PC-9 (cell line): ENCODE measurements around the gene DGKD. TPM values are rescaled to one million over a fixed set of nuclear protein-coding genes. Genes with fewer than 3 reads are reported as not detected.

Experiments used
- BruUV-seq: library from RNA; stranded (reverse); fragments of 400-500 nt; replicated peaks from 2 replicates; lab custom pipeline; 2021; lab: Mats Ljungman, UMichigan
- CTCF ChIA-PET: fragments of 300-600 bp; sonication (Branson Sonifier 250); formaldehyde crosslinking; loops from one replicate; lab custom pipeline; 2022; ENCODE audit warnings: antibody characterized with exemption; lab: Charles Lee
- POLR2A ChIA-PET: fragments of 300-600 bp; sonication (Branson Sonifier 250); formaldehyde crosslinking; loops from one replicate; lab custom pipeline; 2022; ENCODE audit warnings: antibody characterized with exemption; ENCODE audit not compliant: unreplicated experiment; lab: Charles Lee
- DNase-seq, 2 experiments: peaks; one replicate each; pipeline versions ENCODE4 v3.0.0 to v3.0.0-alpha.2; 2015 to 2022; ENCODE audit warnings: mixed read lengths in 1 of 2
- H2AFZ ChIP-seq: fragments of 200-600 bp; sonication (generic); 2 replicates; pipeline ENCODE4 v1.8.1; 2017; ENCODE audit warnings: antibody characterized with exemption
- H3F3A ChIP-seq: fragments of 200-600 bp; sonication (generic); 2 replicates; pipeline ENCODE4 v1.8.1; 2017; ENCODE audit warnings: antibody characterized with exemption, mild to moderate bottlenecking, low read depth; ENCODE audit not compliant: insufficient read depth
- H3K27ac ChIP-seq: fragments of 200-600 bp; sonication (generic); 2 replicates; pipeline ENCODE4 v1.6.1; 2016; ENCODE audit warnings: mixed run types
- H3K27me3 ChIP-seq: fragments of 200-600 bp; sonication (generic); 2 replicates; pipeline ENCODE4 v1.6.1; 2016; ENCODE audit warnings: low read depth, mixed run types; ENCODE audit not compliant: insufficient read depth
- H3K36me3 ChIP-seq: fragments of 200-600 bp; sonication (generic); 2 replicates; pipeline ENCODE4 v1.6.1; 2016; ENCODE audit warnings: low read depth, mixed run types
- H3K4me1 ChIP-seq: fragments of 200-600 bp; sonication (generic); replicated peaks from 2 replicates; pipeline ENCODE4 v1.6.1; 2016; ENCODE audit warnings: mixed run types; ENCODE audit not compliant: insufficient read depth
- H3K4me2 ChIP-seq: fragments of 200-600 bp; sonication (generic); 2 replicates; pipeline ENCODE4 v1.6.1; 2017; ENCODE audit warnings: mixed run types
- H3K4me3 ChIP-seq: fragments of 200-600 bp; sonication (generic); 2 replicates; pipeline ENCODE4 v1.6.1; 2016; ENCODE audit warnings: mixed run types
- H3K79me2 ChIP-seq: fragments of 200-600 bp; sonication (generic); 2 replicates; pipeline ENCODE4 v1.6.1; 2017; ENCODE audit warnings: low read depth, mixed run types
- H3K9me2 ChIP-seq: fragments of 200-600 bp; sonication (generic); 2 replicates; pipeline ENCODE4 v1.8.1; 2017; ENCODE audit warnings: mild to moderate bottlenecking; ENCODE audit not compliant: insufficient read depth
- H3K9me3 ChIP-seq: fragments of 200-600 bp; sonication (generic); 2 replicates; pipeline ENCODE4 v1.8.1; 2016; ENCODE audit warnings: low read depth; ENCODE audit not compliant: insufficient read depth
- H4K20me1 ChIP-seq: fragments of 200-600 bp; sonication (generic); 2 replicates; pipeline ENCODE4 v1.8.1; 2017; ENCODE audit not compliant: insufficient read depth
- CTCF ChIP-seq: fragments of 200-600 bp; sonication (generic); conservative IDR thresholded peaks from 2 replicates; pipeline ENCODE4 v1.6.1; 2017; ENCODE audit warnings: mixed run types, antibody characterized with exemption, mild to moderate bottlenecking, moderate library complexity
- EZH2 ChIP-seq: fragments of 200-600 bp; sonication (generic); IDR thresholded peaks from 2 replicates; pipeline ENCODE4 v1.8.0; 2017; ENCODE audit warnings: antibody characterized with exemption, low read depth
- intact Hi-C: fragments of 100-400 bp; cut with micrococcal nuclease; formaldehyde crosslinking; loops from one replicate; pipeline ENCODE4 v1.10.0; 2022; ENCODE audit not compliant: unreplicated experiment
- total RNA-seq: library from RNA; stranded (reverse); gene quantifications from 2 replicates; pipeline ENCODE4 v1.2.3, GENCODE V29; 2021

Gene DGKD
- total RNA-seq, 1 experiment from 2014 or later, result 59.5 TPM

- peaks cover 10% of the 10 kb centered on the region; the same call in 1 of the 2 replicates for H3F3A ChIP-seq
- H3K36me3 ChIP-seq, result no peaks in the 10 kb centered on the region
- no peaks in the 10 kb centered on the region for H4K20me1 ChIP-seq
- no peaks in the 10 kb centered on the region for H3K9me2 ChIP-seq
- ChIA-PET CTCF (no interaction called here), POLR2A (no interaction called here)
- H3K9me3 ChIP-seq, result no peaks in the 10 kb centered on the region; the same call in 1 of the 2 replicates
- TF ChIP-seq EZH2, result no peak
- TF ChIP-seq CTCF, result no peak
- no peak overlapping the region for H3K4me3 ChIP-seq
- no peaks in the 10 kb centered on the region for H3K79me2 ChIP-seq
- H3K27me3 ChIP-seq, result no peaks in the 10 kb centered on the region
- H2AFZ ChIP-seq, result no peak overlapping the region
- H3K4me2 ChIP-seq, result no peak overlapping the region
- BruUV-seq, result no TSS peak
- H3K27ac ChIP-seq, result no peak overlapping the region
- no peak for DNase-seq
- intact Hi-C loops, result no loop called here
- peaks cover 23% of the 10 kb centered on the region for H3K4me1 ChIP-seq
Measured at GRCh38 chr2:233341296-233341695, 13.0 kb upstream of the DGKD start.

- Histone ChIP-seq H3K27ac (no peak overlapping the region), H3K9me2 (no peaks in the 10 kb centered on the region), H3K79me2 (no peaks in the 10 kb centered on the region), H3K4me1 (peaks cover 23% of the 10 kb centered on the region), H3F3A (peaks cover 10% of the 10 kb centered on the region; the same call in 1 of the 2 replicates), H2AFZ (no peak overlapping the region), H3K27me3 (no peaks in the 10 kb centered on the region), H3K9me3 (no peaks in the 10 kb centered on the region; the same call in 1 of the 2 replicates), H3K4me3 (no peak overlapping the region), H3K4me2 (no peak overlapping the region), H3K36me3 (no peaks in the 10 kb centered on the region), H4K20me1 (no peaks in the 10 kb centered on the region)
- POLR2A ChIA-PET, result no interaction called here
- no TSS peak for BruUV-seq
- TF ChIP-seq CTCF (no peak), EZH2 (no peak)
- DNase-seq, result no peak
- CTCF ChIA-PET, result interaction anchor here (0.6 to 0.7 kb wide), 2 partner anchors 11 to 24 kb away, joined by 3 to 10 read pairs; no protein-coding TSS in a partner anchor
- intact Hi-C loops, result no loop called here
Measured at GRCh38 chr2:233342301-233342700, 12.0 kb upstream of the DGKD start.

GRCh38 chr2:233343171-233343705, 11.1 kb upstream of the DGKD start:
- intact Hi-C loops, result no loop called here
- Histone ChIP-seq H3K27ac (no peak overlapping the region), H3K4me2 (no peak overlapping the region), H4K20me1 (no peaks in the 10 kb centered on the region), H3K79me2 (no peaks in the 10 kb centered on the region), H3K4me1 (peaks cover 22% of the 10 kb centered on the region), H3K9me2 (no peaks in the 10 kb centered on the region), H3F3A (peaks cover 10% of the 10 kb centered on the region; the same call in 1 of the 2 replicates), H3K4me3 (no peak overlapping the region), H2AFZ (no peak overlapping the region), H3K27me3 (no peaks in the 10 kb centered on the region), H3K9me3 (no peaks in the 10 kb centered on the region; the same call in 1 of the 2 replicates), H3K36me3 (no peaks in the 10 kb centered on the region)
- DNase-seq, result no peak
- TF ChIP-seq CTCF, result no peak
- POLR2A ChIA-PET, result no interaction called here
- BruUV-seq, result no TSS peak
- CTCF ChIA-PET, result no interaction called here
